ENCODE data around the gene ANO10.

ANO10 gene

GRCh38 chr3:43558171-43558570 lies 63.6 kb downstream of the ANO10 start (continued):
- TF ChIP-seq, protein P1, sequence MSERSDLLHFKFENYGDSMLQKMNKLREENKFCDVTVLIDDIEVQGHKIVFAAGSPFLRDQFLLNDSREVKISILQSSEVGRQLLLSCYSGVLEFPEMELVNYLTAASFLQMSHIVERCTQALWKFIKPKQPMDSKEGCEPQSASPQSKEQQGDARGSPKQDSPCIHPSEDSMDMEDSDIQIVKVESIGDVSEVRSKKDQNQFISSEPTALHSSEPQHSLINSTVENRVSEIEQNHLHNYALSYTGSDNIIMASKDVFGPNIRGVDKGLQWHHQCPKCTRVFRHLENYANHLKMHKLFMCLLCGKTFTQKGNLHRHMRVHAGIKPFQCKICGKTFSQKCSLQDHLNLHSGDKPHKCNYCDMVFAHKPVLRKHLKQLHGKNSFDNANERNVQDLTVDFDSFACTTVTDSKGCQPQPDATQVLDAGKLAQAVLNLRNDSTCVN (tag by site-specific recombination; optimal IDR thresholded peaks at IDR 0.05) = no peak
- TF ChIP-seq ZNF654 (tag by site-specific recombination; IDR thresholded peaks at IDR 0.05; ENCODE audit: low read depth) (no peak), ZNF701 (tag by site-specific recombination; IDR thresholded peaks at IDR 0.05) (no peak), ZNF2 (tag by site-specific recombination; IDR thresholded peaks at IDR 0.05) (no peak), HOXC10 (CRISPR knock-in tag; IDR thresholded peaks at IDR 0.05) (no peak)

DNA sequence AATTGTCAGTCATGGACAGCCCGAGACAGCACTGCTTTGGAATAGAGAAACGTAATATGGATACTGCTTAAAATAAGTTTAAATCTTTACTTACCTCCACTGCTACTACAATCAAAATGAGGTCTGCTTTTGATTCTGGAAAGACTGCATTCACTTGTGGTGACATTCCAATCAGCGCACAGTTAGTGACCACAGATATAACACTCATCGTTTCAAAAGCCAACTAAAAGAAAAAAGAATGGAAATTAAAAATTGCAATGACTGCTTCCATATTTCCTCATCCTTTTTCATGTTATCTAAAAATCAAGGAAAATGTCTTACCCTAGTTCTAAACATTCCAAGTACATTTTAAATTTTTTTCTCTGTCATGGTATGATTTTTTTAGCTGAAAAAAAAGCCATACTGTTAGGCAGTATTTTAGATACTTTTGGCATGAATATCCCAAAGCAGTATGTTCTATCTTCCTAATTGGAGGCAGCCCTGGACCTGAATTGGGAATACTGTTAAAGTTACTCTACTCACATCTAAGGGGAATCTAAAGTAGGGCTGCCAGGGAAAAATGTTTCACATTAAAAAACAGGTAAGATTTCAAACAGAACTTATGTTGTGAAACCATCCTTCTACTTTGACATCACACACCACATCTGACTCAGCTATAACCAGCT lies 72.1 kb downstream of the ANO10 start:
- POLR2A ChIA-PET = no interaction called here
- Histone ChIP-seq H3K27ac (ENCODE audit: extremely low read depth, low read depth, low read length) (no peak overlapping the region), H3K4me3 (ENCODE audit: low read depth, low read length) (no peak overlapping the region), H3K4me1 (ENCODE audit: control insufficient read depth, insufficient read depth, low read length) (no peaks in the 10 kb centered on the region), H3K9me3 (ENCODE audit: control insufficient read depth, insufficient read depth, low read depth, low read length) (no peaks in the 10 kb centered on the region), H3K36me3 (ENCODE audit: control insufficient read depth in 2 of 2, insufficient read depth in 1 of 2, low read length in 2 of 2) (peaks cover 0 to 13% of the 10 kb centered on the region in 2 experiments; a peak in 1 of 3 replicates)
- TF ChIP-seq BCL11A (tag by site-specific recombination; IDR thresholded peaks at IDR 0.05; ENCODE audit: low read depth) = no peak
- no peak for TF ChIP-seq ZNF48 (tag by site-specific recombination; IDR thresholded peaks at IDR 0.05)
- no peak for TF ChIP-seq ZNF302 (tag by site-specific recombination; IDR thresholded peaks at IDR 0.05; ENCODE audit: low read depth)
- no peak for TF ChIP-seq GLI4 (tag by site-specific recombination; IDR thresholded peaks at IDR 0.05)
- no peak for TF ChIP-seq ZNF398 (tag by site-specific recombination; IDR thresholded peaks at IDR 0.05)
- TF ChIP-seq, protein P2, sequence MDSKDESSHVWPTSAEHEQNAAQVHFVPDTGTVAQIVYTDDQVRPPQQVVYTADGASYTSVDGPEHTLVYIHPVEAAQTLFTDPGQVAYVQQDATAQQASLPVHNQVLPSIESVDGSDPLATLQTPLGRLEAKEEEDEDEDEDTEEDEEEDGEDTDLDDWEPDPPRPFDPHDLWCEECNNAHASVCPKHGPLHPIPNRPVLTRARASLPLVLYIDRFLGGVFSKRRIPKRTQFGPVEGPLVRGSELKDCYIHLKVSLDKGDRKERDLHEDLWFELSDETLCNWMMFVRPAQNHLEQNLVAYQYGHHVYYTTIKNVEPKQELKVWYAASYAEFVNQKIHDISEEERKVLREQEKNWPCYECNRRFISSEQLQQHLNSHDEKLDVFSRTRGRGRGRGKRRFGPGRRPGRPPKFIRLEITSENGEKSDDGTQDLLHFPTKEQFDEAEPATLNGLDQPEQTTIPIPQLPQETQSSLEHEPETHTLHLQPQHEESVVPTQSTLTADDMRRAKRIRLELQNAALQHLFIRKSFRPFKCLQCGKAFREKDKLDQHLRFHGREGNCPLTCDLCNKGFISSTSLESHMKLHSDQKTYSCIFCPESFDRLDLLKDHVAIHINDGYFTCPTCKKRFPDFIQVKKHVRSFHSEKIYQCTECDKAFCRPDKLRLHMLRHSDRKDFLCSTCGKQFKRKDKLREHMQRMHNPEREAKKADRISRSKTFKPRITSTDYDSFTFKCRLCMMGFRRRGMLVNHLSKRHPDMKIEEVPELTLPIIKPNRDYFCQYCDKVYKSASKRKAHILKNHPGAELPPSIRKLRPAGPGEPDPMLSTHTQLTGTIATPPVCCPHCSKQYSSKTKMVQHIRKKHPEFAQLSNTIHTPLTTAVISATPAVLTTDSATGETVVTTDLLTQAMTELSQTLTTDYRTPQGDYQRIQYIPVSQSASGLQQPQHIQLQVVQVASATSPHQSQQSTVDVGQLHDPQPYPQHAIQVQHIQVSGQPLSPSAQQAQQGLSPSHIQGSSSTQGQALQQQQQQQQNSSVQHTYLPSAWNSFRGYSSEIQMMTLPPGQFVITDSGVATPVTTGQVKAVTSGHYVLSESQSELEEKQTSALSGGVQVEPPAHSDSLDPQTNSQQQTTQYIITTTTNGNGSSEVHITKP (tag by site-specific recombination; IDR thresholded peaks at IDR 0.05) = no peak
- no peak for TF ChIP-seq ZNF596 (tag by site-specific recombination; IDR thresholded peaks at IDR 0.05)
- no peak for TF ChIP-seq ZNF394 (tag by site-specific recombination; IDR thresholded peaks at IDR 0.05; ENCODE audit: borderline replicate concordance)
- TF ChIP-seq, protein P3, sequence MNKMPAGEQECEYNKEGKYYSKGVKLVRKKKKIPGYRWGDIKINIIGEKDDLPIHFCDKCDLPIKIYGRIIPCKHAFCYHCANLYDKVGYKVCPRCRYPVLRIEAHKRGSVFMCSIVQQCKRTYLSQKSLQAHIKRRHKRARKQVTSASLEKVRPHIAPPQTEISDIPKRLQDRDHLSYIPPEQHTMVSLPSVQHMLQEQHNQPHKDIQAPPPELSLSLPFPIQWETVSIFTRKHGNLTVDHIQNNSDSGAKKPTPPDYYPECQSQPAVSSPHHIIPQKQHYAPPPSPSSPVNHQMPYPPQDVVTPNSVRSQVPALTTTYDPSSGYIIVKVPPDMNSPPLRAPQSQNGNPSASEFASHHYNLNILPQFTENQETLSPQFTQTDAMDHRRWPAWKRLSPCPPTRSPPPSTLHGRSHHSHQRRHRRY (tag by site-specific recombination; IDR thresholded peaks at IDR 0.05) = no peak
- no peak for TF ChIP-seq ZBTB48 (tag by site-specific recombination; IDR thresholded peaks at IDR 0.05)
- no peak for TF ChIP-seq ZNF561 (tag by site-specific recombination; IDR thresholded peaks at IDR 0.05; ENCODE audit: borderline replicate concordance)
- TF ChIP-seq ZNF155 (tag by site-specific recombination; IDR thresholded peaks at IDR 0.05) = no peak
- TF ChIP-seq ZSCAN30 (tag by site-specific recombination; IDR thresholded peaks at IDR 0.05) = no peak
- no peak for TF ChIP-seq ZNF670 (tag by site-specific recombination; IDR thresholded peaks at IDR 0.05; ENCODE audit: low read depth)
- no peak for TF ChIP-seq ZNF132 (tag by site-specific recombination; IDR thresholded peaks at IDR 0.05; ENCODE audit: borderline replicate concordance)
- no peak for TF ChIP-seq ZBTB17 (tag by site-specific recombination; IDR thresholded peaks at IDR 0.05)
- TF ChIP-seq ZXDB (tag by site-specific recombination; IDR thresholded peaks at IDR 0.05) = no peak
- no peak for TF ChIP-seq ZNF324 (tag by site-specific recombination; IDR thresholded peaks at IDR 0.05)
- no peak for TF ChIP-seq INSM2 (tag by site-specific recombination; IDR thresholded peaks at IDR 0.05)
- TF ChIP-seq ZNF530 (tag by site-specific recombination; IDR thresholded peaks at IDR 0.05; ENCODE audit: low read depth) = no peak
- CTCF ChIA-PET = no interaction called here
